Measurements from ENCODE around the gene ARIH1. TPM values are rescaled to one million over a fixed set of nuclear protein-coding genes. Genes with fewer than 3 reads are reported as not detected.

Gene ARIH1
- total RNA-seq, 1 experiment from 2014 or later: 209 TPM

- no peaks in the 10 kb centered on the region for H3K79me2 ChIP-seq (ENCODE audit: insufficient read depth, low read length)
- no peak overlapping the region for H3K4me3 ChIP-seq (replicated peaks in 1 of 2; ENCODE audit: low read depth in 1 of 2, low read length in 2 of 2)
- no peak overlapping the region for H2AFZ ChIP-seq (ENCODE audit: low read depth, low read length, poor library complexity, severe bottlenecking)
- POLR2A ChIA-PET: no interaction called here
- no peaks in the 10 kb centered on the region for H3K4me1 ChIP-seq (ENCODE audit: control insufficient read depth in 1 of 2, insufficient read depth in 2 of 2, low read length in 2 of 2)
- H4K20me1 ChIP-seq (ENCODE audit: insufficient read depth): 0 out of 2 replicates have a peak, but pooled peaks cover 2% of the 10 kb centered on the region
- CTCF ChIA-PET: interaction anchor here (1.0 kb wide), 1 partner anchor 16 kb away, joined by 4 read pairs; no protein-coding TSS in a partner anchor
- TF ChIP-seq YY1 (IDR thresholded peaks at IDR 0.05; ENCODE audit: extremely low read depth, insufficient replicate concordance, low read depth, low read length) (no peak), EZH2 (IDR thresholded peaks at IDR 0.05) (no peak), ZNF274 (IDR thresholded peaks at IDR 0.05; ENCODE audit: low read depth, low read length) (no peak)
- TF ChIP-seq, protein P1, sequence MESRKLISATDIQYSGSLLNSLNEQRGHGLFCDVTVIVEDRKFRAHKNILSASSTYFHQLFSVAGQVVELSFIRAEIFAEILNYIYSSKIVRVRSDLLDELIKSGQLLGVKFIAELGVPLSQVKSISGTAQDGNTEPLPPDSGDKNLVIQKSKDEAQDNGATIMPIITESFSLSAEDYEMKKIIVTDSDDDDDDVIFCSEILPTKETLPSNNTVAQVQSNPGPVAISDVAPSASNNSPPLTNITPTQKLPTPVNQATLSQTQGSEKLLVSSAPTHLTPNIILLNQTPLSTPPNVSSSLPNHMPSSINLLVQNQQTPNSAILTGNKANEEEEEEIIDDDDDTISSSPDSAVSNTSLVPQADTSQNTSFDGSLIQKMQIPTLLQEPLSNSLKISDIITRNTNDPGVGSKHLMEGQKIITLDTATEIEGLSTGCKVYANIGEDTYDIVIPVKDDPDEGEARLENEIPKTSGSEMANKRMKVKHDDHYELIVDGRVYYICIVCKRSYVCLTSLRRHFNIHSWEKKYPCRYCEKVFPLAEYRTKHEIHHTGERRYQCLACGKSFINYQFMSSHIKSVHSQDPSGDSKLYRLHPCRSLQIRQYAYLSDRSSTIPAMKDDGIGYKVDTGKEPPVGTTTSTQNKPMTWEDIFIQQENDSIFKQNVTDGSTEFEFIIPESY (IDR thresholded peaks at IDR 0.05; ENCODE audit: extremely low read depth, insufficient replicate concordance, low read length): no peak
- no peak overlapping the region for H3K9ac ChIP-seq (ENCODE audit: low read length)
- no peak overlapping the region for H3K27ac ChIP-seq (ENCODE audit: low read depth, low read length)
- H3K9me2 ChIP-seq (ENCODE audit: insufficient read depth): no peaks in the 10 kb centered on the region
- H3K9me3 ChIP-seq (ENCODE audit: control insufficient read depth in 1 of 2, insufficient read depth in 1 of 2, low read depth in 1 of 2, low read length in 2 of 2): peaks cover 0 to 5% of the 10 kb centered on the region in 2 experiments; a peak in 1 of 4 replicates
- intact Hi-C loops (cut with micrococcal nuclease): loop anchor here (10.0 kb wide), 1 partner anchor 269 kb away; no protein-coding TSS in a partner anchor
- DNase-seq (ENCODE audit: low read depth, low spot score): no peak
- no peak overlapping the region for H3K4me2 ChIP-seq (ENCODE audit: low read length)
- H3K36me3 ChIP-seq (ENCODE audit: control insufficient read depth in 1 of 2, insufficient read depth in 2 of 2, low read length in 2 of 2): peaks cover 40 to 43% of the 10 kb centered on the region in 2 experiments
- no TSS peak for BruUV-seq (replicated peaks)
- no peak for ATAC-seq
- RAD21 ChIA-PET (ENCODE audit: low non-redundant PET in 1 of 2, low total read pairs in 2 of 2, uncharacterized antibody in 2 of 2, unreplicated experiment in 2 of 2): no interaction called here
- H3K27me3 ChIP-seq (ENCODE audit: insufficient read depth, low read length): no peaks in the 10 kb centered on the region
Observed at GRCh38 chr15:72584006-72584405, 109.9 kb downstream of the ARIH1 start.

DNA sequence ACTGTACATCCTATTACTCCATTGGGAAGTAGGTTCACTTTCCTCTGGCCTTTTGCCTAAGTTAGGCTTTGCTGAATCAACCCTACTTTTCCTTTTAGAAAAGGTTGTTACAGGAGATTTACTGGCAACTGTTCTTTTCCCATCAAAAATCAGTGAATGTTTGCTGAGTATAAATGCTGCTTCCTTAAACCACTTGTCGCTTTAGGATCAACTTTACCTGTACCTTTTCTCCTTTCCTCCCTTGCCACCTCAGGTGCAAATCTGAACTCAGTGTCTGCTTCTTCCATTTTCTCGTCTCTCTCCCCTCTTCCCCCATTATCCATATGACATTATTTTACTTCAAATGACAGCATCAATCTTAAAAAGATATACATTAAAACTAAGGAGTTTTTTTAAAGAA is 110.9 kb downstream of the ARIH1 start:
- intact Hi-C loops (cut with micrococcal nuclease): loop anchor here (10.0 kb wide), 1 partner anchor 270 kb away; no protein-coding TSS in a partner anchor
- H3K4me1 ChIP-seq (ENCODE audit: control insufficient read depth in 1 of 2, insufficient read depth in 2 of 2, low read length in 2 of 2): no peaks in the 10 kb centered on the region

More for the DNA sequence above, 110.9 kb downstream of the ARIH1 start:
- CTCF ChIA-PET: interaction anchor here (1.1 to 1.9 kb wide), 2 partner anchors 15 to 272 kb away, joined by 7 to 10 read pairs; no protein-coding TSS in a partner anchor
- RAD21 ChIA-PET (ENCODE audit: low non-redundant PET in 1 of 2, low total read pairs in 2 of 2, uncharacterized antibody in 2 of 2, unreplicated experiment in 2 of 2): no interaction called here
- TF ChIP-seq, protein P2, sequence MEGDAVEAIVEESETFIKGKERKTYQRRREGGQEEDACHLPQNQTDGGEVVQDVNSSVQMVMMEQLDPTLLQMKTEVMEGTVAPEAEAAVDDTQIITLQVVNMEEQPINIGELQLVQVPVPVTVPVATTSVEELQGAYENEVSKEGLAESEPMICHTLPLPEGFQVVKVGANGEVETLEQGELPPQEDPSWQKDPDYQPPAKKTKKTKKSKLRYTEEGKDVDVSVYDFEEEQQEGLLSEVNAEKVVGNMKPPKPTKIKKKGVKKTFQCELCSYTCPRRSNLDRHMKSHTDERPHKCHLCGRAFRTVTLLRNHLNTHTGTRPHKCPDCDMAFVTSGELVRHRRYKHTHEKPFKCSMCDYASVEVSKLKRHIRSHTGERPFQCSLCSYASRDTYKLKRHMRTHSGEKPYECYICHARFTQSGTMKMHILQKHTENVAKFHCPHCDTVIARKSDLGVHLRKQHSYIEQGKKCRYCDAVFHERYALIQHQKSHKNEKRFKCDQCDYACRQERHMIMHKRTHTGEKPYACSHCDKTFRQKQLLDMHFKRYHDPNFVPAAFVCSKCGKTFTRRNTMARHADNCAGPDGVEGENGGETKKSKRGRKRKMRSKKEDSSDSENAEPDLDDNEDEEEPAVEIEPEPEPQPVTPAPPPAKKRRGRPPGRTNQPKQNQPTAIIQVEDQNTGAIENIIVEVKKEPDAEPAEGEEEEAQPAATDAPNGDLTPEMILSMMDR (IDR thresholded peaks at IDR 0.05 in 2 of 3, conservative IDR thresholded peaks at IDR 0.05 in 1 of 3; ENCODE audit: borderline replicate concordance in 1 of 3, insufficient read depth in 1 of 3, low read depth in 2 of 3, low read length in 2 of 3): no peak
- no peak for TF ChIP-seq ZFX (IDR thresholded peaks at IDR 0.05)
- TF ChIP-seq, protein P1 (IDR thresholded peaks at IDR 0.05; ENCODE audit: extremely low read depth, insufficient replicate concordance, low read length): no peak
- no peak for TF ChIP-seq JUND (IDR thresholded peaks at IDR 0.05)
- Histone ChIP-seq H3K79me2 (ENCODE audit: insufficient read depth, low read length) (no peaks in the 10 kb centered on the region), H3K9me2 (ENCODE audit: insufficient read depth) (no peaks in the 10 kb centered on the region), H3K36me3 (ENCODE audit: control insufficient read depth in 1 of 2, insufficient read depth in 2 of 2, low read length in 2 of 2) (peaks cover 37 to 39% of the 10 kb centered on the region in 2 experiments), H3K9ac (ENCODE audit: low read length) (no peak overlapping the region), H3K9me3 (ENCODE audit: control insufficient read depth in 1 of 2, insufficient read depth in 1 of 2, low read depth in 1 of 2, low read length in 2 of 2) (no peaks in the 10 kb centered on the region), H3K4me2 (ENCODE audit: low read length) (no peak overlapping the region), H3K27ac (ENCODE audit: low read depth, low read length) (no peak overlapping the region), H3K27me3 (ENCODE audit: insufficient read depth, low read length) (no peaks in the 10 kb centered on the region), H3K4me3 (replicated peaks in 1 of 2; ENCODE audit: low read depth in 1 of 2, low read length in 2 of 2) (no peak overlapping the region), H4K20me1 (ENCODE audit: insufficient read depth) (0 out of 2 replicates have a peak, but pooled peaks cover 2% of the 10 kb centered on the region), H2AFZ (ENCODE audit: low read depth, low read length, poor library complexity, severe bottlenecking) (no peak overlapping the region)
- POLR2A ChIA-PET: interaction anchor here (0.8 kb wide), 1 partner anchor 9 kb away, joined by 3 read pairs; no protein-coding TSS in a partner anchor
- DNase-seq (ENCODE audit: low read depth, low spot score): no peak
- ATAC-seq: no peak
- no TSS peak for BruUV-seq (replicated peaks)

Data from HCT116 (cell line).